Stomach (tissue), 4 donors: Measurements from ENCODE around the gene IL24.
A peak's percentile ranks its signal among the peaks of the same experiment; 100 is the strongest.

Experiments
- EP300 ChIP-seq: sonication (generic); formaldehyde crosslinking; IDR thresholded peaks from one replicate; pipeline ENCODE4 v1.6.1; 2017; ENCODE audit warnings: antibody characterized with exemption
- POLR2A ChIP-seq, 4 donors: fragments of 450-650 bp; IDR thresholded peaks; one replicate each; pipeline ENCODE4 v1.6.1; 2016; ENCODE audit warnings: antibody characterized with exemption in 4 of 4, control low read depth in 2 of 4, mild to moderate bottlenecking in 1 of 4, moderate library complexity in 1 of 4
- POLR2AphosphoS5 ChIP-seq, 3 donors: sonication (generic); formaldehyde crosslinking; IDR thresholded peaks; one replicate each; pipeline ENCODE4 v1.6.1; 2016; ENCODE audit warnings: antibody characterized with exemption in 3 of 3
- TF ChIP-seq, protein P1 (sequence below), 7 experiments: fragments of 450-650 bp in 4 of 7; fragments of 200-600 bp in 3 of 7; sonication (generic) in 3 of 7; IDR thresholded peaks; one replicate each; pipeline ENCODE4 v1.5.1; 2016 to 2019; ENCODE audit warnings: antibody characterized with exemption in 7 of 7, control low read depth in 2 of 7, mild to moderate bottlenecking in 1 of 7

GRCh38 chr1:206933333-206933945 is 36.2 kb downstream of the IL24 start:
- TF ChIP-seq, protein P1, sequence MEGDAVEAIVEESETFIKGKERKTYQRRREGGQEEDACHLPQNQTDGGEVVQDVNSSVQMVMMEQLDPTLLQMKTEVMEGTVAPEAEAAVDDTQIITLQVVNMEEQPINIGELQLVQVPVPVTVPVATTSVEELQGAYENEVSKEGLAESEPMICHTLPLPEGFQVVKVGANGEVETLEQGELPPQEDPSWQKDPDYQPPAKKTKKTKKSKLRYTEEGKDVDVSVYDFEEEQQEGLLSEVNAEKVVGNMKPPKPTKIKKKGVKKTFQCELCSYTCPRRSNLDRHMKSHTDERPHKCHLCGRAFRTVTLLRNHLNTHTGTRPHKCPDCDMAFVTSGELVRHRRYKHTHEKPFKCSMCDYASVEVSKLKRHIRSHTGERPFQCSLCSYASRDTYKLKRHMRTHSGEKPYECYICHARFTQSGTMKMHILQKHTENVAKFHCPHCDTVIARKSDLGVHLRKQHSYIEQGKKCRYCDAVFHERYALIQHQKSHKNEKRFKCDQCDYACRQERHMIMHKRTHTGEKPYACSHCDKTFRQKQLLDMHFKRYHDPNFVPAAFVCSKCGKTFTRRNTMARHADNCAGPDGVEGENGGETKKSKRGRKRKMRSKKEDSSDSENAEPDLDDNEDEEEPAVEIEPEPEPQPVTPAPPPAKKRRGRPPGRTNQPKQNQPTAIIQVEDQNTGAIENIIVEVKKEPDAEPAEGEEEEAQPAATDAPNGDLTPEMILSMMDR (IDR thresholded peaks at IDR 0.05), result peak in 4 of 7 experiments; percentile 21 to 61 (median 32)
- TF ChIP-seq POLR2AphosphoS5 (IDR thresholded peaks at IDR 0.05) (no peak), EP300 (no peak), POLR2A (IDR thresholded peaks at IDR 0.05) (no peak)
